Type B pancreatic cell (in vitro differentiated cells): ENCODE measurements around the gene TUBB4A. TPM values are rescaled to one million over a fixed set of nuclear protein-coding genes. Genes with fewer than 3 reads are reported as not detected.
"Not testable (repeated sequence)": the region's sequence is repeated elsewhere in the genome, so short reads cannot be mapped to it uniquely, and the experiment has no call there.

Source experiments
- DNase-seq: peaks from one replicate; pipeline ENCODE4 v3.0.0; 2021; ENCODE audit warnings: mixed read lengths; ENCODE audit not compliant: unreplicated experiment; ENCODE audit errors: extremely low spot score
- H3K27ac Mint-ChIP-seq: 2 replicates; pipeline ENCODE4 v1.8.0; 2021; ENCODE audit warnings: mild to moderate bottlenecking, mixed read lengths
- H3K27me3 Mint-ChIP-seq: 2 replicates; pipeline ENCODE4 v1.8.0; 2021; ENCODE audit warnings: mixed read lengths
- H3K36me3 Mint-ChIP-seq: 2 replicates; pipeline ENCODE4 v1.8.0; 2021; ENCODE audit warnings: mixed read lengths
- H3K4me1 Mint-ChIP-seq: one replicate; pipeline ENCODE4 v1.8.0; 2021; ENCODE audit warnings: mixed read lengths; ENCODE audit not compliant: unreplicated experiment
- H3K4me3 Mint-ChIP-seq: 2 replicates; pipeline ENCODE4 v1.8.0; 2021; ENCODE audit warnings: mild to moderate bottlenecking, mixed read lengths
- H3K9me3 Mint-ChIP-seq: 2 replicates; pipeline ENCODE4 v1.8.0; 2021; ENCODE audit warnings: mixed read lengths
- CTCF ChIP-seq: fragments of 200-600 bp; sonication (generic); conservative IDR thresholded peaks from 2 replicates; pipeline ENCODE4 v1.5.0; 2021; ENCODE audit warnings: antibody characterized with exemption, mild to moderate bottlenecking
- long read RNA-seq: library from polyadenylated mRNA; unstranded; transcript quantifications from one replicate; pipeline ENCODE4 v2.0.0, GENCODE V29; 2020
- total RNA-seq: library from RNA; stranded (reverse); gene quantifications from 2 replicates; pipeline ENCODE4 v1.2.1, GENCODE V29; 2021; ENCODE audit warnings: low replicate concordance

The TUBB4A gene
- 6.8 and 10.9 TPM in 2 replicates for total RNA-seq
- long read RNA-seq = 0 reads

GRCh38 chr19:6501740-6502648 is at the start of gene TUBB4A:
Gene TUBB4A, minus strand, starts transcription at chr19:6502309. Its CDS starts 97 bp downstream, at chr19:6502212.
- Mint-ChIP-seq H3K27me3 (peaks cover 43% of the 10 kb centered on the region), H3K27ac (no peak within 1 kb of the TSS), H3K4me1 (no peaks in the 10 kb centered on the region), H3K9me3 (no peaks in the 10 kb centered on the region), H3K4me3 (peak within 1 kb of the TSS; percentile 85), H3K36me3 (no peaks in the 10 kb centered on the region)
- TF ChIP-seq CTCF = peak; percentile 47
- DNase-seq = no peak

- Mint-ChIP-seq H3K4me1 (peaks cover 4% of the 10 kb centered on the region), H3K36me3 (no peaks in the 10 kb centered on the region), H3K27me3 (peaks cover 24% of the 10 kb centered on the region), H3K4me3 (no peak overlapping the region), H3K27ac (no peak overlapping the region), H3K9me3 (no peaks in the 10 kb centered on the region)
- DNase-seq = no peak
- TF ChIP-seq CTCF = no peak
These were observed 49.0 kb upstream of the TUBB4A start for GRCh38 chr19:6551091-6551490.

- H3K4me3 Mint-ChIP-seq, H3K4me1 Mint-ChIP-seq, H3K36me3 Mint-ChIP-seq, DNase-seq, H3K9me3 Mint-ChIP-seq, H3K27ac Mint-ChIP-seq: not testable (repeated sequence)
- H3K27me3 Mint-ChIP-seq = peaks cover 25% of the 10 kb centered on the region
These were observed 48.6 kb upstream of the TUBB4A start for GRCh38 chr19:6550679-6551078.

- TF ChIP-seq CTCF = no peak
- peaks cover 13% of the 10 kb centered on the region for H3K27me3 Mint-ChIP-seq
- no peaks in the 10 kb centered on the region for H3K4me1 Mint-ChIP-seq
- no peak for DNase-seq
- H3K27ac Mint-ChIP-seq = no peak overlapping the region
- H3K4me3 Mint-ChIP-seq = no peak overlapping the region
- no peaks in the 10 kb centered on the region for H3K36me3 Mint-ChIP-seq
- no peaks in the 10 kb centered on the region for H3K9me3 Mint-ChIP-seq
These were observed 41.8 kb upstream of the TUBB4A start for GRCh38 chr19:6543866-6544347.

GRCh38 chr19:6540918-6541689 is 39.0 kb upstream of the TUBB4A start:
- DNase-seq = no peak
- no peak for TF ChIP-seq CTCF
- H3K27me3 Mint-ChIP-seq = peaks cover 7% of the 10 kb centered on the region
- H3K36me3 Mint-ChIP-seq = no peaks in the 10 kb centered on the region
- no peak overlapping the region for H3K27ac Mint-ChIP-seq
- H3K4me1 Mint-ChIP-seq = no peaks in the 10 kb centered on the region
- no peak overlapping the region for H3K4me3 Mint-ChIP-seq
- H3K9me3 Mint-ChIP-seq = no peaks in the 10 kb centered on the region
